HG02884 (cell line): ENCODE data around the gene RNF175.

Experiments
- ATAC-seq: cut with Tn5 transposase; IDR thresholded peaks from one replicate; pipeline ENCODE4 v1.9.1; 2021; ENCODE audit warnings: mild to moderate bottlenecking, moderate library complexity; ENCODE audit not compliant: unreplicated experiment

The RNF175 gene

DNA sequence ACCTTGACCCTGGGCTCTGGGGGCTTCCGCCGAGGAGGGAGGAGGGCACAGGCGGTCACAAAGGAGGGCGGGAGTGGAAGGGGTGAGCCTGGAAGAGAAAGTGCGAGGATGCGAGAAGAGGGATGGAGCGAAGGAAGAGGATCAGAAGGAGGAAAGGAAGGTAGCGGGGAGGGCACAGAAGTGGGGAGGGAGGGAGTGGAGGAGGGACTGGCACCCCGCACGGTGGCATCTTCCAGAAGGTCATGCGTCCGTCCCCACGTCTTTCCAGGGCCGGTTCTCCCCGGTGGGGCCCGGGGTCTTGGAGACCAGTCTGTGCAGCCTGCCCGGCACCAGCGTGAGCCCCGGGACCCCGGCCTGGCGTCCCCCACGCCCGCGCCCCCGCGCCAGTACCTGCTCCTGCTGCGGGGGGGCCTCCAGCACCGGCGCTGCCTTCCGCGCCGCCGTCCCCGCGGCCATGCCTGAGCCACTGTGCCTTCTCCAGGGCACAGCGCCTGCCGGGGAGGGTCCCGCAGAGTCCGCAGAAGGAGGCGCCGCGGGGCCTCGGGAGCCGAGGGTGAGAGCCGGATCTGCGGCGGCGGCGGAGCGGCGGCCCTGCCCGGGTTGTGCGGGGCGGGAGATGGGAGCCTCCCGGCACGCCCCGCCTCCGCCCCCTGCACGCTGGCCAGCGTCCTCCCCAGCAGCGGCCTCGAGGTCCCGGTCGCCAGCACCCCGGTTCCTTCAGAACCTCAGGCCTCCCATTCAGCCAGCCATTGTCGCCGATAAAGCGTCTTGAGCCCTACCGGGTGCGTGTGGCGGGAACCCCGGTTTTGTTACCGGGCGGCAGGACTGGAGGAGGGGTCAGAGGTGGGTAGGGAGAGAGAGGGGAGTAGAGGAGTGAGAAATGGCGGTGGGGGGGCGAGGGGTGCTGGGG lies at the start of gene RNF175:
TSS of gene RNF175 (minus strand) at position 618 of the 910 bp plus-strand sequence. CDS start at position 456, 162 bp downstream.
- no peak for ATAC-seq

DNA sequence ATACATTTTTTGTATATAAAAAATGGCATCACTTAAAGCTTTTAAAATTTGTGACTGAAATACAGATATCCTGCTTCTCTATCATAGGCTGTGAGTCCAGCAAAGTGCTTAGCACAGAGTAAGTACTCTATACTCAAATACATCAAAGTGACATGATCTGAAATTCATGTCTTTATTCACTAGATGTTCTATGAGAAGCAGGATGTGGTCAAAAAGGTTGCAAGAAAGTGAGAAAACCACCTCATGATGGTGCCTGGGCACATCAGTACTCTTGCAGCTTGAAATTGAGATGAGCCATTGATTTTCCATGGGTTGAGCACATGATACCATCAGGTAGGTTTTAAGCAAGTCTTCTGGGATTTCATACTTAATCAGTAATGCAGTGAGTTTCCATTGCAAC lies 49.5 kb upstream of the RNF175 start:
- no peak for ATAC-seq

DNA sequence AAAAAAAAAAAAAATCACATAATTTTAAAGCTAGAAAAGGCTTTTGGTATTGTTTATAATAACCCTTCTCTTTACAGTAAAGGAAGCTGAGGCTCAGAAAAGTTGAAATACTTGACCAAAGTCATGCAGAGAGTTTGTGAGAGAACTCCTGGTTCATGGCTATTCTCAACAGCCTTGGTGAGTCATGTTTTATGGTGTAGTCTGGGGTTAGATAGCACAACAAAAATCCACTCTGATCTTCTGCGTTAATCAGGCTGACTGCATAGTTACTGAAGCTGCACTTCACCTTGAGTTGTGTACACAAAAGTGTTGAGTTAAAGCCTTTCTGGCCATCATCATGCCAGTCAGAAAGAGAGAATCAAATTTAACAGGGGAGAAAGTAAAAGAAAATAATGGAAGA lies 48.4 kb upstream of the RNF175 start:
- ATAC-seq: no peak

DNA sequence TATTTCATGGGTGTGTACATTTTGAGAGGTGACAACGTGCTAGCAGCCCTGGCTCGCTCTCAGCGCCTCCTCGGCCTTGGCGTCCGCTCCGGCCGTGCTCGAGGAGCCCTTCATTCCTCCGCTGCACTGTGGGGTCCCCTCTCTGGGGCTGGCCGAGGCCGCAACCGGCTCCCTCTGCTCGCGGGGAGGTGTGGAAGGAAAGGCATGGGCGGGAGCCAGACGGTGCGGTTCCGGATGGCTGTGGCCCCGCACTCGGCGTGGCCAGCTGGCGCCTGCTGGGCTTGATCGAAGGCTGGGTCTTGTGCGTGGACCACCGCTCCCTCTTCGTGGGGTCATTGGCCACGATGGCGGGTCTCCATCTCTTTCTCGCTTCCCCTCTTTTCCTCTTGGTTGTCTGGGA lies 46.2 kb upstream of the RNF175 start:
- no peak for ATAC-seq

DNA sequence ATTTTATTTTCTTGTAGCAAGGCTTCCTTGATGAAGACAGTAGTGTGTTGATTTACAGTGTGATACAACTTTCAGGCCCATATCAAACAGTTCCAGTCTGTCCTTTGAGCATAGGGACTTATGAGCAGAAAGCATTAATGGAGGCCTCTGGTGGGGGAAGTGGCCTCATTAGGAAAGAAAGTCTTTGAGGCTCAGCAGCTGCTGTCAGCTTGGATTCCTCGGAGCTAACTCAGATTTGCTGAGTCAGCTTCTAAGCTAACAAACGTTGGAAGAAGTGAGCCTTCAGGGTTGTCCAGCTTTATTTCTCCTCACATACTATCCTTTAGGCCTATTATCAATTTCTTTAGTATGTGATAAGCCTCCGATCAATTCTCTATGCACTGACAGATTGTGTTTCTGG lies 44.9 kb upstream of the RNF175 start:
- ATAC-seq: no peak

DNA sequence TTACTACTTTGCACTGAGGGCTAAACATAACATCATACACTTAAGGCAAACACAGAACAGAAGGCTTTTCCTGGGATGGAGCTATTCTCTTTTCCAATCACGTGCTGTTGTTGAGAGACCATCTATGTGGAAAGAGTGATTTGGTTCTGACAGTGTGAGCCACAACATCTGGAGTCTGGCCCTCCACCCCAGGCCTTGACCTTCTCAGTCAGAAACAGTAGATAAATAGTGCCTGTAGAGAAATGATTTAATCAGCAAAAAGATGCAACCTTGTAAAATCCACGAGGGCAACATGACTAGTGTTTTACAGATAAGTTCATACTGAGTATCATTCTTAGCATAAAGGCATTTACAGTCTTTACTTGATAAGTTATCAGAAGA lies 39.9 kb upstream of the RNF175 start:
- no peak for ATAC-seq

DNA sequence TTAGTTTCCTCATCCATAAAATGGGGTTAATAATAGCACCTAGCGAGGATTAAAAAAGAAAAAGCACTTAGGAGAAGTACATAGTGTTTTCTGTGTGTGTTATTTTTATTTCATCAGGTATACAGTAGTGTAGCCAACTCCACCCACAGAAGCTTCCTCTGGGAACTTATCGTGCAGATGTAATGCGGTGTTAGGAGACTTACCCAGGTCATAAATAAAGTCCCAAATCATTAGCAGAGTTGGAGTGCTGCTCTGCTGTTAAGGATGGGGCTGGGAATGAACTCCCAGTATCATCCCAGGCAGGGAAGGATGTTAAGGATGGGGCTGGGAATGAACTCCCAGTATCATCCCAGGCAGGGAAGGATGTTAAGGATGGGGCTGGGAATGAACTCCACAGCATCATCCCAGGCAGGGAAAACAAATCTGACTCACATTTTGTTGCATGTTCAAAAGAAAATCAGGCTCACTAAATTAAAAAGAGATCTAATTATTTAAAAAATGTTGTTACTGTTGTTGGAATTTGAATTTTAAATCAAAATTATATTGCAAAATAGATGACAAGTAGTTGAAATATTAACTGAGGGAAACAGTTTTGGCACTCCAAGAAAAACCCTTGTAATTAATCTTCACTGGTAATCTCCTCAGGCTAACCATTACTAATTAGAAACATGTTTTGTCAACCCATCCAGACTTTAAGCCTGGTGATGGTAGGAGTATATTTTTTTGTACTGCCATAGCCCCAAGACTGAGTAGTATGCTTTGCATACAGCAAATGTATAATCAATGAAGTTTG lies 39.3 kb upstream of the RNF175 start:
- no peak for ATAC-seq

DNA sequence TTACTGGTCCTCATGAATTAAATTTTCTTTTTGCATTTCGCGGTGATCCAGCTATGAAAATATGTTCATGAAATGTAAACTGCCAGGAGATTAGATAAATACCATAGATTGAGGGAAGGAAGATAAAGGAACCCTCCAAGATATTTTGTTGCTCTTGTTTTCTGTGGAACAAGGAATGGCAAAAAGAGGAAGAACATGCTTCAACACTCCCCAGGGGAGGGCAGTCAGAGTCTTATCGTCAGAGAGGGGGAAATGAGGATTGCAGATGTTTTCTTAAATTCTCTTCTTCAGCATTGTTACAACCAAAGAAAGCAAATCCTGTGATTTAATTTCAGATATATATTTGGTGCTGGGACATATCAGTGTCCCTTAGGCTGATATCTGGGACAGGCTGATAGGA lies 38.6 kb upstream of the RNF175 start:
- ATAC-seq: no peak

DNA sequence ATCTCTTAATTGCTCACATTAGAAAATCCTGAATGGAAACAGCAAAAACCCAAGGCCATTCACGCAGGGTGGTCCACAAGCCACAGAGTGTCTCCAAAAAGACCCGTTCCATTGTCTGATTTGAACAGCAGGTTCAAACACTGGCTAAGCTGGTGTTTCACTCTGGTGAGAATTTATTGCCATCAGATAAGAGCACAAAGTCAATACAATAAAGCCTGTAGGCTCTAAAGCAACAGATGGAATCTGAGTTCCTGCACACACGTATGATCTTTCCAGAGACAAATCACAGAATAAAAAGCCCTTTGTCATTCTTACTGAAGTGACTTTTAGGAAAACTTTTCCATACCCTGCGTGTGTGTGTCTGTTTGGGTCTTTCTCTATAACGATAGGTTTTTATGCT lies 34.2 kb upstream of the RNF175 start:
- ATAC-seq: no peak

DNA sequence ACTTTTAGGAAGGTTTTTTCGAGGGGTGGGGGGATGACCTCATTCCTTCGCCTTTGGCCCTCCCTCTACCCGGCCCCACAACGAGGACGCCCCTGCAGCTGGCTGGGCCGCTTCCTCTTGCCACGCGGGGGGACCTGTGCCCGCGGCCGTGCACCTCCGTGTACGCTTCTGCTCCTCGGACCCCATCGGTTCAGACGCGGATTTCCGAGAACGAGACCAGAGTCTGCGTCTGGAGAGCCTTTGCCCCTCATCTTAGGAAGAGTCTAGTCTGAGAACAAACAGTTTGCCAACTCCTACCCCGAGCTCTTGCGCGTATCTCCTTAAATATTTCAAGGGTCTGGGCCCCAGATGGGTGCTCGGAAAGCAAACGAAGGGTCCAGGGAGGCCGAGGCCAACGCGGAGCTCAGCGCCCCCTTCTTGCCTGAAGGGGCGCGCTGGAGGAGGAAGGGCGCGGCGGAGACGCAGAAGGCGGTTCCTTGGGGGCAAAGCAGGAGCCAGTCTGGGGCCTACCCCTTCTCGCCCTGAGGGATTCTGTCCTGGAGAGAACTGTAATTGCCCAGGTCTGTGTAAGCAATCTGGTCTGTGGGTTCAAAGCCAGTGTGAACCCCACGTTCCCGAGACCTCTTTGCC lies 32.9 kb upstream of the RNF175 start:
- ATAC-seq: no peak

DNA sequence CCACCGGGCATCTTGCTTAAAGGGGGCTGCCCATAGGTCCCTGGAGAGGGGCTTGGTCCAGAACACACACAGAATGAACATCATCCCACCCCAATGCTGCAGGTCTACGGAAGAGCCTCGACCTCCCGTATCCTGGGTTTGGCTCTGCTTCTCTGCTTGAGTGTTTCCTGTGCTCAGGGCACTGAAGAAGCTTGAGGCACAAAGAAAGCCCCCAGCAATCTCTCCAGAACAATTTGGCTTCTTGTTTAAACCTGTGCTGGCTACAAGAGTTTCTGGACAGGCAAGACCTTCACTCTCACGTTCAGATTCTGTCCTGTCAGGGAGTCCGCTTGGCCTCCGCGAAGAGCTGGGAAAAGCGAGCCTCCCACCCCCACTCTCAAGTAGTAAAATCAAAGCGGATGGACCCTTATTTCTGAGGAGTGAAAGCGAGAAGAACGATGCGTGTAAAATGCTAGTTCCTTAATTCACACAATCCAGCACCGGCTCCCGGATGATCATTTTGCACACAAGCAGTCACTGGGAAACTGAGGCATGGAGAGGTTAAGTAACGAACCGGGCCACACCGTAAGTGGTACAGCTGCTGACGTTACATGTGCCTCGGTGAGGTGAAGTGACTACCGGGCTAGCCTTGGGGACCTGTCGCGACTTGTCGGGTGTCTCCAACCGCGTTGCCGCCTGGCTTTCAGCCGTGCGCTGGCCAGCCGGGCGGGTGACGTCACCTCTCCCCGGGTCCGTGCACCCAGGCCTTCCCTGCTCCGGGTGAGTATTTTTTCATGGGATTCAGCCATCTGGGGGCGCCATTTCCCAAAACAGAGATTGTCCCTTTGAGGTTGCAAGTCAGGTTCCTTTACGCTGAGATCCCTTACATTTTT lies 32.2 kb upstream of the RNF175 start:
- ATAC-seq: no peak

DNA sequence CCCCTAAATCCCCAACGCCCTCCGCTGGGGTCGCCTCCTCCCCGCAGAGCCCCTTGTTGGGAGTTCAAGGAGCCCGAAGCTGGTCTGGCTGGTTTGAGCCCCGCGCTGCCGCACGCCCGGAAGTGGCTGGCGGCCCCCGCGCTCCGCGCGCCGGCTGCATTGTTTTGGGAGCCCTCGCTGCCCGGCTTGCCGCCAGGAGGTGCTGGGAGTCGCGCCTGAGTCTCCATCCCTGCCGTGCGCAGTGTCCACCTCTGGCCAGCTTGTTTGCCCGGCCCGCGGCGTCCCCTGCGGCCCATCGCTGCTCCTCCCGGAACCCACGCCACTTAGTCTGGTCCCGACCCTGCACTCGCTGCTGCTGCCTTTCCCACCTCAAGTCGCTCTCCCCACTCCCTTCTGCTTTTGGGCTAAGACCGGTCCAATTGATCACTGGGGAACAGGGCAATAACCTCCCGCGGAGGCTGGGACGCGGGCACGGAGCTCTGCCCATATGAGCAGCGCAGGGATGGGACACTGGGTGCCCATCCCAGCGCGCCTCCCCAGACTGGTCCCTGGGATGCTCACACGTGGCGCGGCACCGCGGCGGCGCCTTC lies 31.2 kb upstream of the RNF175 start:
- no peak for ATAC-seq

DNA sequence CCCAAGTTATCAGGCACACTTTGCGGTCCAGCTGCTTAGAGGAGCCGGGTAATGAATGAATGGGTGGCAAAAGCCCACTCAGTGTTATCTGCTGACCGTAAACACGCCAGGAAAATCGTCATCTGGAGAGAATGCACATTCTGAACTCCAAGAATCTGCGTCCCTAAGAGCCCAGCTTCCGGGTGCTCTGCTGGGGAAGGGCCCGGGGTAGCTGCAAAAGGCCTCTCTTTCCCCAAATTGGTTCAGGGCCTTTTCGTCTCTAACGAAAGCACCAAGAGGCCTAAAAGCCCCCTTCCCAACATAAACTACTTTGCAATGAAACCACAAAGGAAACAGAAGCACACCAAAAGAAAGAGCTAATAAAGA lies 30.7 kb upstream of the RNF175 start:
- no peak for ATAC-seq

DNA sequence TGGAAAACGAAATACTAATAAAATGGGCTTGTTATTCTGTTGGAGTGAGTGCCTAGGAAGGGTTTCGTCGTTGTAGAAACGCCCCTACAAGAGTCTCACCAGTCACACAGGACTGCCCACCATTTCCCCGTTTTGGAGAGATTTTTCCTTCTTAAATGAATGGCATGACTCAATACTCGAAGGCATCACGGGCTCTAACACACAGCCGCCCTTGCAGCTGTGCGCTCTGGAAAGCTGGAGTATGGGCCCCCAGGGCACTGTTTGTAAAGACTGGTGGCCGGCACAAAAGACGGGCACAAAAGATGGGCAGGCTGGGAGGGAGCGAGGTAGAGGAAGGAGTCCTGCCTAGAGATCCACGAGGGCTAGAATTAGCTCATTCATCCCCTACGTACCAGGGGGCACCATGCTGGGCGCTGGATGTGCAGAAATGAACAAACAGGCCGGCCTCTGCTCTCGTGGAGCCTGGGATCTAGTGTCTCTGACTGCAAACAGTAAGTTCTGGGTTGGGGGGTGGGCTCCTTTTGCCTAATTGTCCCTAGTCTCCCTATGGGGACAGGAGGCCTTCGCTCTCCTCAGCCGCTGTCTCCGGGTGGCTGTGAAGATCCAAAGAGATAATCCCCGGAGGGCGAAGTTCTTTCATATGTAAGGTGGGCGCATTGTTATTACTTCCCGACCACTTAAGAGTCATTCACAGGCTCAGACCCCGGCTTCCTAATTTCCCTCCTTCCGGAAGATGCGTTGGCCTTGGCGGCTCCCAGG lies 30.1 kb upstream of the RNF175 start:
- no peak for ATAC-seq

DNA sequence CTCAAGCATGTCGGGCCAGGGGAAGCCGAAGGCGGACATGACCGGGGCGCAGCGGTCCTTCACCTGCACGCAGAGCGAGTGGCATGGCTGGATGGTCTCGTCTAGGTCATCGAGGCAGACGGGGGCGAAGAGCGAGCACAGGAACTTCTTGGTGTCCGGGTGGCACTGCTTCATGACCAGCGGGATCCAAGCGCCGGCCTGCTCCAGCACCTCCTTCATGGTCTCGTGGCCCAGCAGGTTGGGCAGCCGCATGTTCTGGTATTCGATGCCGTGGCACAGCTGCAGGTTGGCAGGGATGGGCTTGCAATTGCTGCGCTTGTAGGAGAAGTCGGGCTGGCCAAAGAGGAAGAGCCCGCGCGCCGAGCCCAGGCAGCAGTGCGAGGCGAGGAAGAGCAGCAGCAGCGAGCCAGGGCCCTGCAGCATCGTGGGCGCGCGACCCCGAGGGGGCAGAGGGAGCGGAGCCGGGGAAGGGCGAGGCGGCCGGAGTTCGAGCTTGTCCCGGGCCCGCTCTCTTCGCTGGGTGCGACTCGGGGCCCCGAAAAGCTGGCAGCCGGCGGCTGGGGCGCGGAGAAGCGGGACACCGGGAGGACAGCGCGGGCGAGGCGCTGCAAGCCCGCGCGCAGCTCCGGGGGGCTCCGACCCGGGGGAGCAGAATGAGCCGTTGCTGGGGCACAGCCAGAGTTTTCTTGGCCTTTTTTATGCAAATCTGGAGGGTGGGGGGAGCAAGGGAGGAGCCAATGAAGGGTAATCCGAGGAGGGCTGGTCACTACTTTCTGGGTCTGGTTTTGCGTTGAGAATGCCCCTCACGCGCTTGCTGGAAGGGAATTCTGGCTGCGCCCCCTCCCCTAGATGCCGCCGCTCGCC lies 28.8 kb upstream of the RNF175 start, which contains the start of gene SFRP2:
TSS of gene SFRP2 (minus strand) at position 671 of the 864 bp plus-strand sequence. CDS start at position 423, 248 bp downstream.
- ATAC-seq: no peak

DNA sequence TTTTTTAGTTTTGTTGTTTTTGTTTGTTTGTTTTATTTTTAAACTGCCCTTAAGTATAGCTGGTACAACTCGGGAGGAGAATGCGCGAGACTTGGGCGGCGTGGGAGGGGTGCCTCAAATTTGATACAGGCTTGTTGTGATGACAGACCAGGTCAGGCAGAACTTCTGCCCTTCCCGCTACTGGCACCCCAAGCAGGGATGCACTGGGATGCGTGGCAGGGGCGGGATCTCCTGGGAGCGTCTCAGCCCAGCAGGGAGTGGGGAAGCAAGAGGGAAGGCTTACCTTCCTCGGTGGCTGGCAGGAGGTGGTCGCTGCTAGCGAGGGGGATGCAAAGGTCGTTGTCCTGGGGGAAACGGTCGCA lies 28.2 kb upstream of the RNF175 start:
- no peak for ATAC-seq

DNA sequence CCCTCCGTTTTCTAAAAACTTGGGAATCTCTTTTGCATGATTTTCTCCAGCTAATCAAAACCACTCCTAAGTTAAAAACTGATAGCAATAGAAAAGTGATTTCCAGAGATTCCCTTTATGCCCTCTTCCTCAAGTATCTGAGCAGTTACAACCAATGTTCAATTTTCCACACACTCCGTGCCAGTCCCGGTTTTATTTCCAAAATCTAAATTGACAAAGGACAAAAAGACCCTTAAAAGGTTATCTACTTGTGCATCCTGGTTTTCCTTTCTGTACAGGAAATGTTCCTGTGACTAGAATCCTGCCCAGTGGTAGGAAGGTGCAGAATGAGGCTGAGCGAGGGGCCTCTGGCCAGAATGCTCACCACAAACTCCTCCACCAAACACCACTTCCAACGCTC lies 27.8 kb upstream of the RNF175 start:
- ATAC-seq: no peak

DNA sequence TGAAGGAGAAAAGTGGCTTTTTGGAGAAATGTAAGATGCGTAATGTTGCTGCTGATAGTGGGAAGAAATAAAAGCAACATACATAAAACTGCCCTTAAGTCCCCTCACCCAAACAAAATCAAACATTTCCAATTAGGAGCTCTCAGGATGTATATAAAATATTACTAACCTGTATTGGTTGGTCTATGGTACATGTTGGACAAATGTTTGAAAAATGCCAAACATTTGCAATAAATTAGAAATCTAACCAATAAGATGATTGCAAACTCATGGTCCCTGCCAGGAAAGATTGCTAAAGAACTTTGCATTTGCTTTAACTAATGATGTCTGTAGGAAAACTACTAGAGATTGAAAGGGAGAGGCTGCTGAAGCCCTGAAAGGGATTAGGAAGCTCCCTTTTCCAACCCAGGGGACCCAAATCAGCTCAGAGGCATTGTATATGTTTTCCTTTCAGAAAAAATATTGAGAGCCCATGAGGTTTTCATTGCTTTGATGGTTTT lies 27.3 kb upstream of the RNF175 start:
- ATAC-seq: no peak
